ENCODE data around the gene MAPT.
A peak's percentile ranks its signal among the peaks of the same experiment; 100 is the strongest.

Gene MAPT

DNA sequence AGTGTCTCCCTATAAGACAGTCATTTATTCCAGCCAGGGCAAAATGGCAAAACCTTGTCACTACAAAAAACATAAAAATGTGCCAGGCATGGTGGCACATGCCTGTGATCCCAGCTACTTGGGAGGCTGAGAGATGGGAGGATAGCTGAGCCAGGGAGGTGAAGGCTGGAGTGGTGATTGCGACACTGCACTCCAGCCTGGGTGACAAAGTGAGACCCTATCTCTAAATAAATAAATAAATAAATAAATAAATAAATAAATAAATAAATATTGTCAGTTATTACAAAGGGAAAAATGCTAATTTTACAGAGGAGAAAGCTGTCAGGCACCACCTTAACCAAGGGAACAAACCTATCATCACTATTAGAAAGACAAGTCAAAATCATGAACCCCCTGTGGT is 180.2 kb downstream of the MAPT start:
- TF ChIP-seq RAD21 (IDR thresholded peaks at IDR 0.05; ENCODE audit: low read depth) (no peak), CEBPB (IDR thresholded peaks at IDR 0.05) (peak; percentile 55), EP300 (IDR thresholded peaks at IDR 0.05; ENCODE audit: borderline replicate concordance) (no peak), TAF1 (IDR thresholded peaks at IDR 0.05; ENCODE audit: low read depth) (no peak), TEAD4 (IDR thresholded peaks at IDR 0.05) (no peak), USF1 (IDR thresholded peaks at IDR 0.05) (no peak), EGR1 (IDR thresholded peaks at IDR 0.05) (no peak)

All from Ishikawa (cell line).